MM.1S (cell line): ENCODE data around the gene SWT1.

Source experiments
- CTCF ChIP-seq: fragments of 300-600 bp; sonication (generic); IDR thresholded peaks from 2 replicates; pipeline ENCODE4 v1.5.1; 2016; ENCODE audit warnings: antibody characterized with exemption, low read length, mixed read lengths
- EZH2 ChIP-seq: fragments of 300-600 bp; sonication (generic); optimal IDR thresholded peaks from 2 replicates; pipeline ENCODE3; 2017; ENCODE audit warnings: low read depth, mild to moderate bottlenecking, antibody characterized with exemption, low read length, mixed read lengths
- EZH2phosphoT487 ChIP-seq: fragments of 300-600 bp; sonication (generic); IDR thresholded peaks from 2 replicates; pipeline ENCODE4 v1.6.1; 2018; ENCODE audit warnings: antibody characterized with exemption, low read length

- TF ChIP-seq CTCF = no peak
- no peak for TF ChIP-seq EZH2
- TF ChIP-seq EZH2phosphoT487 = no peak
Measured at GRCh38 chr1:185224132-185224531, 67.2 kb downstream of the SWT1 start.
